ENCODE measurements around the gene LOXHD1.

LOXHD1 gene

DNA sequence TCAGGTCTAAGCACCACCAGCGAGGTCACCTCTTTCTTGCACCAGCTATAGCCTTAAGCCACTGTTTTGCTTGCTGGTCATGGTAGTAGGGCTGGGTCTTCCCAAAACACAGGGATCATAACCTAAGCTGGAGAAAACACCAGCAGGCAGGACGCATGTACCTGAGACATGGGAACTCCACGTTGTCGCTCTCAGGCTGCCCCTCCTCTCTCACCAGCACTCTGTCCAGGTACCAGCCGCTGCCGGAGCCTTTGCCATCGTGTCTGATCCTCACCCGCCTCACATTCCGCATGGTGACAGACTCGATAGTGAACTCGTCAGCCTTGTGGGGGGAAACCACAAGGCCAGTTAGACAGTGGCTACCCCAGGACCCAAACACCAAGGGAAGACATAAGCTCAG is 79.5 kb downstream of the LOXHD1 start:
- H2AFZ ChIP-seq (ENCODE audit: low read depth, low read length) = no peak overlapping the region
- H3K4me3 ChIP-seq (ENCODE audit: low read depth in 1 of 2, low read length in 2 of 2) = no peak overlapping the region
- H4K20me1 ChIP-seq (ENCODE audit: insufficient read depth, low read length) = no peaks in the 10 kb centered on the region
- H3K27me3 ChIP-seq (ENCODE audit: insufficient read depth, low read length, poor library complexity) = no peaks in the 10 kb centered on the region
- H3K4me1 ChIP-seq (ENCODE audit: insufficient read depth, low read length) = no peaks in the 10 kb centered on the region
- H3K9ac ChIP-seq (ENCODE audit: low read depth, low read length) = no peak overlapping the region
- ATAC-seq (ENCODE audit: insufficient read depth, low read depth) (no peak), DNase-seq (no peak)
- no peaks in the 10 kb centered on the region for H3K79me2 ChIP-seq (ENCODE audit: insufficient read depth, low read length)
- H3K27ac ChIP-seq (ENCODE audit: low read length) = no peak overlapping the region
- no peak for TF ChIP-seq EZH2 (IDR thresholded peaks at IDR 0.05; ENCODE audit: borderline replicate concordance, low read depth, low read length, severe bottlenecking)
- TF ChIP-seq, protein P1, sequence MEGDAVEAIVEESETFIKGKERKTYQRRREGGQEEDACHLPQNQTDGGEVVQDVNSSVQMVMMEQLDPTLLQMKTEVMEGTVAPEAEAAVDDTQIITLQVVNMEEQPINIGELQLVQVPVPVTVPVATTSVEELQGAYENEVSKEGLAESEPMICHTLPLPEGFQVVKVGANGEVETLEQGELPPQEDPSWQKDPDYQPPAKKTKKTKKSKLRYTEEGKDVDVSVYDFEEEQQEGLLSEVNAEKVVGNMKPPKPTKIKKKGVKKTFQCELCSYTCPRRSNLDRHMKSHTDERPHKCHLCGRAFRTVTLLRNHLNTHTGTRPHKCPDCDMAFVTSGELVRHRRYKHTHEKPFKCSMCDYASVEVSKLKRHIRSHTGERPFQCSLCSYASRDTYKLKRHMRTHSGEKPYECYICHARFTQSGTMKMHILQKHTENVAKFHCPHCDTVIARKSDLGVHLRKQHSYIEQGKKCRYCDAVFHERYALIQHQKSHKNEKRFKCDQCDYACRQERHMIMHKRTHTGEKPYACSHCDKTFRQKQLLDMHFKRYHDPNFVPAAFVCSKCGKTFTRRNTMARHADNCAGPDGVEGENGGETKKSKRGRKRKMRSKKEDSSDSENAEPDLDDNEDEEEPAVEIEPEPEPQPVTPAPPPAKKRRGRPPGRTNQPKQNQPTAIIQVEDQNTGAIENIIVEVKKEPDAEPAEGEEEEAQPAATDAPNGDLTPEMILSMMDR (IDR thresholded peaks at IDR 0.05; ENCODE audit: borderline replicate concordance, extremely low read depth, low read length, poor library complexity, severe bottlenecking) = no peak
- H3K9me3 ChIP-seq (ENCODE audit: insufficient read depth, low read length, severe bottlenecking) = peaks cover 12% of the 10 kb centered on the region
- H3K4me2 ChIP-seq (ENCODE audit: insufficient read depth, low read length) = no peak overlapping the region
- H3K36me3 ChIP-seq (ENCODE audit: insufficient read depth, low read length) = no peaks in the 10 kb centered on the region

DNA sequence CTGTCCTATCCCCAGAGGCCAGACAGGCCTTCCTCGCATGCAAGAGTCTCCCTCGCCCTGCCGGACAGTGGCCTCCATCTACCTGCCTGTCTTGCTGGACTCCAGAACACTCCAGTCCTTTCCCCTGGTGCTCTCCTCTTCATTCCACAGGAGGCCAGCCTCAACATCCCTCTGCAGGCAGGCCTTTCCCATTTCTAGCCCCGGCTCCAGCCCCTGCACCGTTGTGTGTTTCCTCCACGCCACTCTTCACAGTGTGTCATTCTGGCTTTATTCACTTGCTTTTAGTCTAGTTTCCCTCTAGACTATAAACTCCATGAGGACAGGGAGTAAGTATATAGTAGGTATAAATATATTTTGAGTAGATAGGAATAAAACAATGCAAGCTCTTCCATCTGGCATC is 81.2 kb downstream of the LOXHD1 start:
- Histone ChIP-seq H3K4me3 (ENCODE audit: low read depth in 1 of 2, low read length in 2 of 2) (no peak overlapping the region), H2AFZ (ENCODE audit: low read depth, low read length) (no peak overlapping the region), H3K79me2 (ENCODE audit: insufficient read depth, low read length) (no peaks in the 10 kb centered on the region), H3K4me2 (ENCODE audit: insufficient read depth, low read length) (no peak overlapping the region), H3K27me3 (ENCODE audit: insufficient read depth, low read length, poor library complexity) (no peaks in the 10 kb centered on the region), H3K4me1 (ENCODE audit: insufficient read depth, low read length) (no peaks in the 10 kb centered on the region), H3K36me3 (ENCODE audit: insufficient read depth, low read length) (no peaks in the 10 kb centered on the region), H4K20me1 (ENCODE audit: insufficient read depth, low read length) (no peaks in the 10 kb centered on the region), H3K9ac (ENCODE audit: low read depth, low read length) (no peak overlapping the region), H3K27ac (ENCODE audit: low read length) (no peak overlapping the region), H3K9me3 (ENCODE audit: insufficient read depth, low read length, severe bottlenecking) (peaks cover 3% of the 10 kb centered on the region)
- ATAC-seq (ENCODE audit: insufficient read depth, low read depth) (no peak), DNase-seq (no peak)
- TF ChIP-seq, protein P1 (IDR thresholded peaks at IDR 0.05; ENCODE audit: borderline replicate concordance, extremely low read depth, low read length, poor library complexity, severe bottlenecking) = no peak
- no peak for TF ChIP-seq EZH2 (IDR thresholded peaks at IDR 0.05; ENCODE audit: borderline replicate concordance, low read depth, low read length, severe bottlenecking)

DNA sequence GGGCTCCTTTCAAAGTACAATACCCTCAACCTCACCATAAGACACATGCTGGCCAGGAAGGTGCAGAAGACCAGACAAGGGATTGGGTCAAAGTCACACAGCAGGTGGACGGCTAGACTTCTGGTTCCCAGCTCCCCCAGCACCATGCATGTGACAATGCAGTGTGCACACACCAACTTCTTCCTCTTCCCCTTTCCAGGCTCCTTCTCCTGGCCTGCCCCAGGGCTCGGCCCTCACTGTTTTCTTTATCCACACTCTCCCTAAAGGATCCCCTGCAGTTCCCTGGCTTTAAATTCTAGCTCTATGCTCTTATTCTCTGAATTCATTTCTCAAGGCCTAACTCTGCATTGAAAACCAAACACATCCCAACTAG is 82.3 kb downstream of the LOXHD1 start:
- Histone ChIP-seq H3K9me3 (ENCODE audit: insufficient read depth, low read length, severe bottlenecking) (no peaks in the 10 kb centered on the region), H3K36me3 (ENCODE audit: insufficient read depth, low read length) (no peaks in the 10 kb centered on the region), H4K20me1 (ENCODE audit: insufficient read depth, low read length) (no peaks in the 10 kb centered on the region), H3K4me2 (ENCODE audit: insufficient read depth, low read length) (no peak overlapping the region), H3K27ac (ENCODE audit: low read length) (no peak overlapping the region), H3K9ac (ENCODE audit: low read depth, low read length) (no peak overlapping the region), H3K79me2 (ENCODE audit: insufficient read depth, low read length) (no peaks in the 10 kb centered on the region), H3K27me3 (ENCODE audit: insufficient read depth, low read length, poor library complexity) (no peaks in the 10 kb centered on the region), H2AFZ (ENCODE audit: low read depth, low read length) (no peak overlapping the region), H3K4me1 (ENCODE audit: insufficient read depth, low read length) (no peaks in the 10 kb centered on the region), H3K4me3 (ENCODE audit: low read depth in 1 of 2, low read length in 2 of 2) (no peak overlapping the region)
- ATAC-seq (ENCODE audit: insufficient read depth, low read depth) (no peak), DNase-seq (no peak)
- TF ChIP-seq, protein P1 (IDR thresholded peaks at IDR 0.05; ENCODE audit: borderline replicate concordance, extremely low read depth, low read length, poor library complexity, severe bottlenecking) = no peak
- TF ChIP-seq EZH2 (IDR thresholded peaks at IDR 0.05; ENCODE audit: borderline replicate concordance, low read depth, low read length, severe bottlenecking) = no peak
